SU-DHL-6 (cell line): ENCODE results near the gene HIBADH.

Source experiments
- CTCF ChIP-seq: fragments of 200-600 bp; sonication (generic); IDR thresholded peaks from one replicate; pipeline ENCODE4 v1.5.1; 2017; ENCODE audit warnings: antibody characterized with exemption, mild to moderate bottlenecking, low read length, moderate library complexity; ENCODE audit not compliant: insufficient read depth, poor library complexity, severe bottlenecking
- EZH2phosphoT487 ChIP-seq: fragments of 200-600 bp; sonication (generic), shearing (Covaris generic); conservative IDR thresholded peaks from 2 replicates; pipeline ENCODE4 v1.6.1; 2018; ENCODE audit warnings: mild to moderate bottlenecking, antibody characterized with exemption, low read length, moderate library complexity, mixed read lengths

- no peak for TF ChIP-seq EZH2phosphoT487
- TF ChIP-seq CTCF = no peak
Observed at GRCh38 chr7:27616914-27617548, 45.7 kb downstream of the HIBADH start.
